ENCODE data around the gene SLC25A5. TPM values are rescaled to one million over a fixed set of nuclear protein-coding genes. Genes with fewer than 3 reads are reported as not detected.
"Not testable (repeated sequence)": the region's sequence is repeated elsewhere in the genome, so short reads cannot be mapped to it uniquely, and the experiment has no call there.

Gene SLC25A5
- total and polyA plus RNA-seq, 2 experiments from 2014 or later = 104 to 150 TPM

DNA sequence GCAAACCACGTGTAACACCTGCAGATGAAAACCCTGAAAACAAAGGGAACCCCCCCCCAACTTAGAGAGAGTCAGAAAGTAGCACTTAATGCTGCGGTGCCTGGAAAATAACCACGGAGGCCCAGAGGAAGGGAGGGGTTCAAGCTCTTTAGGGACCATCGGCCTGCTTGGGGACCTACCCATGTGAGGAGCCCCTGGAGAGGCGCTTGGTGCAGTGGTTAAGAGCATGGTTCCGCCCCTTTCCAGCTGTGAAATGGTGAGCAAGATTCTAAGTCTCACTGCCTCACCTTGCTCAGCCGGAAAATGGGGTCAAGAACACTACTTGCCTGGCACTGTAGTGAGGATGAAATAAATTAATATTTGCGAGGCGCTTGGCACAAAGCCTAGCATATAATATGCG is 13.8 kb downstream of the SLC25A5 start:
- Histone ChIP-seq H3K9me3 (ENCODE audit: low read depth) (no peaks in the 10 kb centered on the region), H3K4me3 (peak overlapping the region; percentile 67), H3K79me2 (ENCODE audit: insufficient read depth) (no peaks in the 10 kb centered on the region), H3K9ac (peak overlapping the region; percentile 72), H2AFZ (peak overlapping the region; percentile 85), H4K20me1 (ENCODE audit: insufficient read depth) (no peaks in the 10 kb centered on the region), H3K4me2 (ENCODE audit: unreplicated experiment) (peak overlapping the region; percentile 49), H3K27ac (peak overlapping the region; percentile 26; the same call in 1 of the 2 replicates), H3K4me1 (ENCODE audit: insufficient read depth) (peaks cover 10% of the 10 kb centered on the region; the same call in 1 of the 2 replicates), H3K36me3 (ENCODE audit: low read depth) (no peaks in the 10 kb centered on the region), H3K27me3 (replicated peaks; ENCODE audit: insufficient read depth) (no peaks in the 10 kb centered on the region), H3F3A (ENCODE audit: insufficient read depth) (peaks cover 13% of the 10 kb centered on the region), H3K9me2 (ENCODE audit: insufficient read depth) (no peaks in the 10 kb centered on the region)
- no peak for DNase-seq
- TF ChIP-seq EZH2 (IDR thresholded peaks at IDR 0.05; ENCODE audit: insufficient read depth, poor library complexity, severe bottlenecking) (no peak), EZH2phosphoT487 (IDR thresholded peaks at IDR 0.05; ENCODE audit: insufficient read depth, low read depth) (no peak)
- 50 to 52% methylated on average over 8 to 10 of the region's 10 CpGs for WGBS, 2 experiments (ENCODE audit: low coverage in 1 of 2, low lambda C conversion rate in 2 of 2, missing lambda C conversion rate in 2 of 2)
- in situ Hi-C loops (cut with MboI) = no loop called here

DNA sequence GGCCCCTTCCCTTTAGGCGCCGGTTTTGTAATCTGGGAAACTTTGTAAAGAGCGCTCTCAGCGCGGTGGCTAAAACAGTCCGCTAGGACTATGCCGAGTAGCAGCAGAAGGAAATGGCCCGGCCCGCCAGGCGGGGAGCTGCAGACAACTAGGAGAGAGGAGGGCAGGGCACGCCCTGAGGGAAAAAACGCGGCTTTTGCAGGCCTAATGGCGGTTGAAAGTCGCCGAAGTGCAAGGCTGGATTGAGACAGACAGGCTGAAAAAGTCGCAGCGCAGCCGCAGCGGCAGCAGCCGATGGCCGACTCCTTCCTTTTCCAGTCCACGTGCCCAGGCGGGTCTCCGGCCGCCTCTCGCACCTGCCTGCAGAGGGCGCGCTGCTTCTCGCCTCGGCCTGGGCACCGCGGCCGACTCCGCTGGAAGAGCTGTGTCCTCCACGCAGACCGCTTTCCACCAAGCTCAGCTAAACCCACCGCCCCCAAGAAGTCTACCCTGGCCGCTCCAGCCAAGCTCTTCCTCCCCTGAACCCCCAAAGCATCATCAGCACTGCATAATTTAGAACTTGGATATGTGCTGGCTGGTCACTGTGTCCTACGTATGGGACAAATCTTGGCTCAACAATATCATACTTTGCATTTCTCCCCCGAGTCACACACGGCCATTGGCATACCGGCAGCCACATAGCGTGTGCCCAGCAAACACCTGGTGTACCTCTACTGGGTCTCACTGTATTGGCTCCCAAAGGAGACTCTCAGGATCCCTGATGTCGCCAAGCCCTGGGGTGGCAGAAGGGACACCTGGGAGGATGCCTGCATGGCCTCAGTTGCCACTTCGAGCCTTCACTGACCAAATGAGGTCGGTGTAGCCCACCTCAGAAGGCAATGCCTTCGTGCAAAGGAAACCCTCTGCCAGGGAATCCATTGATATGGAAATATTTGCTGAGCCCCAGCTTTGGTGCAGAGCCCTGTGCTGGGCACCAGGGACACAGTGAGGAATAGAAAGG is 14.5 kb downstream of the SLC25A5 start:
- no peaks in the 10 kb centered on the region for H3K36me3 ChIP-seq (ENCODE audit: low read depth)
- 22 to 27% methylated on average over 21 to 35 of the region's 48 CpGs for WGBS, 2 experiments (ENCODE audit: low coverage in 1 of 2, low lambda C conversion rate in 2 of 2, missing lambda C conversion rate in 2 of 2)
- no peak for TF ChIP-seq EZH2 (IDR thresholded peaks at IDR 0.05; ENCODE audit: insufficient read depth, poor library complexity, severe bottlenecking)
- TF ChIP-seq EZH2phosphoT487 (IDR thresholded peaks at IDR 0.05; ENCODE audit: insufficient read depth, low read depth) = no peak
- H2AFZ ChIP-seq = peak overlapping the region; percentile 85
- in situ Hi-C loops (cut with MboI) = no loop called here
- H3K27ac ChIP-seq = peak overlapping the region; percentile 26; the same call in 1 of the 2 replicates
- no peaks in the 10 kb centered on the region for H3K79me2 ChIP-seq (ENCODE audit: insufficient read depth)
- no peaks in the 10 kb centered on the region for H4K20me1 ChIP-seq (ENCODE audit: insufficient read depth)
- H3K4me1 ChIP-seq (ENCODE audit: insufficient read depth) = peaks cover 6% of the 10 kb centered on the region; the same call in 1 of the 2 replicates
- no peaks in the 10 kb centered on the region for H3K9me3 ChIP-seq (ENCODE audit: low read depth)
- peak; percentile 71 for DNase-seq
- peak overlapping the region; percentile 72 for H3K9ac ChIP-seq
- H3K9me2 ChIP-seq (ENCODE audit: insufficient read depth) = no peaks in the 10 kb centered on the region
- H3K4me2 ChIP-seq (ENCODE audit: unreplicated experiment) = peak overlapping the region; percentile 49
- H3K27me3 ChIP-seq (replicated peaks; ENCODE audit: insufficient read depth) = no peaks in the 10 kb centered on the region
- peak overlapping the region; percentile 67 for H3K4me3 ChIP-seq
- H3F3A ChIP-seq (ENCODE audit: insufficient read depth) = peaks cover 6% of the 10 kb centered on the region; the same call in 1 of the 2 replicates

- Histone ChIP-seq H2AFZ (no peak overlapping the region), H3K9me2 (ENCODE audit: insufficient read depth) (no peaks in the 10 kb centered on the region), H3K36me3 (ENCODE audit: low read depth) (no peaks in the 10 kb centered on the region), H4K20me1 (ENCODE audit: insufficient read depth) (no peaks in the 10 kb centered on the region), H3K79me2 (ENCODE audit: insufficient read depth) (no peaks in the 10 kb centered on the region), H3K9me3 (ENCODE audit: low read depth) (no peaks in the 10 kb centered on the region), H3K27me3 (replicated peaks; ENCODE audit: insufficient read depth) (no peaks in the 10 kb centered on the region), H3K4me3 (no peak overlapping the region), H3K4me1 (ENCODE audit: insufficient read depth) (no peaks in the 10 kb centered on the region), H3K4me2 (ENCODE audit: unreplicated experiment) (no peak overlapping the region), H3K9ac (no peak overlapping the region), H3K27ac (no peak overlapping the region), H3F3A (ENCODE audit: insufficient read depth) (no peaks in the 10 kb centered on the region)
- TF ChIP-seq EZH2 (IDR thresholded peaks at IDR 0.05; ENCODE audit: insufficient read depth, poor library complexity, severe bottlenecking) (no peak), EZH2phosphoT487 (IDR thresholded peaks at IDR 0.05; ENCODE audit: insufficient read depth, low read depth) (no peak)
- WGBS, 2 experiments (ENCODE audit: low coverage in 1 of 2, low lambda C conversion rate in 2 of 2, missing lambda C conversion rate in 2 of 2) = 63 to 64% methylated on average over 11 of the region's 11 CpGs
- in situ Hi-C loops (cut with MboI) = no loop called here
- no peak for DNase-seq
Observed at GRCh38 chrX:119486745-119487144, 18.5 kb downstream of the SLC25A5 start.

GRCh38 chrX:119487766-119488165 is 19.5 kb downstream of the SLC25A5 start:
- H3K9ac ChIP-seq; DNase-seq; H3K9me3 ChIP-seq (ENCODE audit: low read depth); H3K79me2 ChIP-seq (ENCODE audit: insufficient read depth); H4K20me1 ChIP-seq (ENCODE audit: insufficient read depth); in situ Hi-C loops (cut with MboI); H3K27me3 ChIP-seq (replicated peaks; ENCODE audit: insufficient read depth); H3K4me3 ChIP-seq; H3K36me3 ChIP-seq (ENCODE audit: low read depth); H3K9me2 ChIP-seq (ENCODE audit: insufficient read depth); H3K27ac ChIP-seq; H3K4me2 ChIP-seq (ENCODE audit: unreplicated experiment); H3K4me1 ChIP-seq (ENCODE audit: insufficient read depth); H3F3A ChIP-seq (ENCODE audit: insufficient read depth); H2AFZ ChIP-seq: not testable (repeated sequence)
- whole genome bisulfite sequencing, 2 experiments (ENCODE audit: low coverage in 1 of 2, low lambda C conversion rate in 2 of 2, missing lambda C conversion rate in 2 of 2) = 90 to 95% methylated on average over 2 to 14 of the region's 24 CpGs
